Measurements from ENCODE around the gene EFEMP1. TPM values are rescaled to one million over a fixed set of nuclear protein-coding genes. Genes with fewer than 3 reads are reported as not detected.

The EFEMP1 gene
- total and polyA plus RNA-seq, 9 of the 15 experiments (the other 6 are each of a cell fraction or from before 2014, with no cell fraction given): 0.05 to 6.2 (median 0.22) TPM

DNA sequence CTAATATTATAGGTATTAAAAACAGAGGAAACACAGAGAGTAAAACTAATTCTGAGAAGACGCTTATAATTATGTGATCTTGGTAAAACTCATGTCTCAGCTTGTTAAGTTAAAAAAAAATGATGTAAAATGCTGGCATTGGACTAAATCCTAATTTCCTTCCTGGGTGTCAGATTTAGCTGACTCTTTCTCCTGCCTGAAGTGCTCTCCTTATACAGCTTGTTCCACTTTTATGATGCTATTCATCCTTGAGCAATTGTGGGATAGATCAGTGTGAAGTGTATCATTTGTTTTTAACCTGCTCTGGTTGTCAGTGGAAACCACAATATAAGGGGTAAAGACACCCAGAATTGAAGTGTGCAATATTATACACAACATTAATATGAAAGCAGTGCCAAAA is 84.9 kb downstream of the EFEMP1 start:
- no peak overlapping the region for H3K9ac ChIP-seq (ENCODE audit: insufficient read depth in 1 of 2, low read depth in 2 of 2, low read length in 2 of 2)
- no peaks in the 10 kb centered on the region for H3K79me2 ChIP-seq (ENCODE audit: control insufficient read depth, insufficient read depth, low read length)
- in situ Hi-C loops (cut with MboI) (no loop called here), intact Hi-C loops (cut with micrococcal nuclease) (no loop called here)
- no peak overlapping the region for H3K4me3 ChIP-seq
- 15% methylated on average over 1 of the region's 1 CpG for WGBS (ENCODE audit: insufficient coverage, low coverage, missing lambda C conversion rate)
- CTCF ChIA-PET (ENCODE audit: low intra/inter-chr PET ratio): no interaction called here
- TF ChIP-seq, protein P1, sequence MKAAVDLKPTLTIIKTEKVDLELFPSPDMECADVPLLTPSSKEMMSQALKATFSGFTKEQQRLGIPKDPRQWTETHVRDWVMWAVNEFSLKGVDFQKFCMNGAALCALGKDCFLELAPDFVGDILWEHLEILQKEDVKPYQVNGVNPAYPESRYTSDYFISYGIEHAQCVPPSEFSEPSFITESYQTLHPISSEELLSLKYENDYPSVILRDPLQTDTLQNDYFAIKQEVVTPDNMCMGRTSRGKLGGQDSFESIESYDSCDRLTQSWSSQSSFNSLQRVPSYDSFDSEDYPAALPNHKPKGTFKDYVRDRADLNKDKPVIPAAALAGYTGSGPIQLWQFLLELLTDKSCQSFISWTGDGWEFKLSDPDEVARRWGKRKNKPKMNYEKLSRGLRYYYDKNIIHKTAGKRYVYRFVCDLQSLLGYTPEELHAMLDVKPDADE (conservative IDR thresholded peaks at IDR 0.05; ENCODE audit: control insufficient read depth, low read depth, low read length): no peak
- TF ChIP-seq, protein P2, sequence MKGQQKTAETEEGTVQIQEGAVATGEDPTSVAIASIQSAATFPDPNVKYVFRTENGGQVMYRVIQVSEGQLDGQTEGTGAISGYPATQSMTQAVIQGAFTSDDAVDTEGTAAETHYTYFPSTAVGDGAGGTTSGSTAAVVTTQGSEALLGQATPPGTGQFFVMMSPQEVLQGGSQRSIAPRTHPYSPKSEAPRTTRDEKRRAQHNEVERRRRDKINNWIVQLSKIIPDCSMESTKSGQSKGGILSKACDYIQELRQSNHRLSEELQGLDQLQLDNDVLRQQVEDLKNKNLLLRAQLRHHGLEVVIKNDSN (CRISPR knock-in tag; IDR thresholded peaks at IDR 0.05): no peak
- TF ChIP-seq SOX6 (IDR thresholded peaks at IDR 0.05) (no peak), MCM3 (IDR thresholded peaks at IDR 0.05) (no peak), ARID1B (IDR thresholded peaks at IDR 0.05) (no peak), BACH1 (tag; IDR thresholded peaks at IDR 0.05) (no peak), SMC3 (conservative IDR thresholded peaks at IDR 0.05; ENCODE audit: insufficient read depth, low read depth, low read length) (no peak), ZNF311 (CRISPR knock-in tag; IDR thresholded peaks at IDR 0.05) (no peak), CCNT2 (IDR thresholded peaks at IDR 0.05; ENCODE audit: borderline replicate concordance, extremely low read depth, insufficient read length, low read depth, low read length) (no peak)
- TF ChIP-seq, protein P3, sequence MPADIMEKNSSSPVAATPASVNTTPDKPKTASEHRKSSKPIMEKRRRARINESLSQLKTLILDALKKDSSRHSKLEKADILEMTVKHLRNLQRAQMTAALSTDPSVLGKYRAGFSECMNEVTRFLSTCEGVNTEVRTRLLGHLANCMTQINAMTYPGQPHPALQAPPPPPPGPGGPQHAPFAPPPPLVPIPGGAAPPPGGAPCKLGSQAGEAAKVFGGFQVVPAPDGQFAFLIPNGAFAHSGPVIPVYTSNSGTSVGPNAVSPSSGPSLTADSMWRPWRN (IDR thresholded peaks at IDR 0.05; ENCODE audit: low read depth): no peak
- FAIRE-seq (no peak), DNase-seq (ENCODE audit: extremely low read depth in 1 of 4, low spot score in 3 of 4) (no peak), ATAC-seq (no peak)
- no peaks in the 10 kb centered on the region for H4K20me1 ChIP-seq (replicated peaks; ENCODE audit: control insufficient read depth, insufficient read depth, low read length)
- BruUV-seq (replicated peaks): no TSS peak
- no peaks in the 10 kb centered on the region for H3K9me3 ChIP-seq (replicated peaks; ENCODE audit: control insufficient read depth, insufficient read depth, low read depth, low read length)
- H3K27ac ChIP-seq (ENCODE audit: extremely low read depth, low read depth, low read length): no peak overlapping the region
- POLR2A ChIA-PET: interaction anchor here (0.6 kb wide), 1 partner anchor 13 kb away, joined by 3 read pairs; no protein-coding TSS in a partner anchor
- peaks cover 0 to 6% of the 10 kb centered on the region in 2 experiments; a peak in 1 of 5 replicates for H3K4me1 ChIP-seq (replicated peaks in 1 of 2; ENCODE audit: control insufficient read depth in 2 of 2, insufficient read depth in 2 of 2, low read length in 2 of 2)
- no peaks in the 10 kb centered on the region for H3K27me3 ChIP-seq (ENCODE audit: control insufficient read depth in 2 of 2, insufficient read depth in 2 of 2, low read length in 2 of 2)
- H3K9me1 ChIP-seq (ENCODE audit: control insufficient read depth, insufficient read depth, low read length): no peaks in the 10 kb centered on the region
- no peak overlapping the region for H2AFZ ChIP-seq (ENCODE audit: low read depth, low read length)
- H3K4me2 ChIP-seq (ENCODE audit: insufficient read depth, low read length): no peak overlapping the region
- H3K36me3 ChIP-seq (ENCODE audit: control insufficient read depth, insufficient read depth, low read length): no peaks in the 10 kb centered on the region

All from K562 (cell line).